GM21825 (cell line): Measurements from ENCODE around the gene TOP1.

Source experiments
- ATAC-seq: cut with Tn5 transposase; IDR thresholded peaks from one replicate; pipeline ENCODE4 v1.9.1; 2021; ENCODE audit warnings: mild to moderate bottlenecking, moderate library complexity; ENCODE audit not compliant: unreplicated experiment

TOP1 gene

GRCh38 chr20:41054847-41055230 is 26.2 kb downstream of the TOP1 start:
- ATAC-seq: no peak

DNA sequence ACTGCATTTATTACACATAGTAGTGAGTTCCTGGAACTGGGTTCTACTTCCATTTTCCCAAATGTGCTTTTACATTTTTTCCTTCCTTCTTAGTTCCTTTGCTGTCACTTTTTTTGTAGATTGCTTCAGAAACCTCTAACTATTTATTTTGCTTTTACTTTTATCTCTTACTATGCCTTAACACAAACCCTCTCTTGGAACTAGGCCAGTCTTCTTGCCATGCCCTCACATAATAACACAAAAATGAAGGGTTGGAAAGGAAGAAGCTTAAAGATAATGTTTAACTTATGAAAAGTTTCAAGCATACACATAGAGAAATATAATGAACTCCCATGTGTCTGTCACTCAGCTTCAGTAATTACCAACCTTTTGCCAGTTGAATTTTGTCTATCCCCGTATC is 27.1 kb downstream of the TOP1 start:
- no peak for ATAC-seq

DNA sequence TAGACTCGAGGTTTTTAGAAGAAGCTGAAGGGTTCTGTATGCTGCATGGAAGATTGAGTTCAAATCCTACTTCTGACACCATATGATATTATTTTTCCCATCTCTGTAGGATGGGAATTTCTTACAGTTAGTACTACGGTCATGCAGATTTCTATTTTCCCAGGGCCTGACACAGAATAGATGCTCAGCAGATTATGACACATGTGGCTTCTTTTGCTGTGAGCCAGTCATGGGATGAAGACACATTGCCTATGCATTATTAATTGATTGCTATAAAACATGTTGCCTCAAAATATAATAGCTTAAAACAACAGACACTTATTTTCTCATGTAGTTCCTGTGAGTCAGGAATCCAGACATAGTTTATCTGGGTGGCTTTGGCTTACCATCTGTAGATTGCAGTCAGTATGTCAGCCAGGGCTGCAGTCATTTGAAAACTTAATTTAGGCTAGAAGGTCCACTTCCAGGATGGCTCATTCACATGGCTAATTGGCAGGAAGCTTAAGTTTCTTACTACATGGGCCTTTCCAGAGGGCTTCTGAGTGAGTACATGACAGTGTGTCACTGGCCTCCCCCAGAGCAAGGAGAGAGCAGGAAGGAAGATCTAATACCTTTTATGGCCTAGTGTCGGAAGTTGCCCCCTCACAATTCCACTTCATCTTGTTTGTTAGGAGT is 29.5 kb downstream of the TOP1 start:
- no peak for ATAC-seq

DNA sequence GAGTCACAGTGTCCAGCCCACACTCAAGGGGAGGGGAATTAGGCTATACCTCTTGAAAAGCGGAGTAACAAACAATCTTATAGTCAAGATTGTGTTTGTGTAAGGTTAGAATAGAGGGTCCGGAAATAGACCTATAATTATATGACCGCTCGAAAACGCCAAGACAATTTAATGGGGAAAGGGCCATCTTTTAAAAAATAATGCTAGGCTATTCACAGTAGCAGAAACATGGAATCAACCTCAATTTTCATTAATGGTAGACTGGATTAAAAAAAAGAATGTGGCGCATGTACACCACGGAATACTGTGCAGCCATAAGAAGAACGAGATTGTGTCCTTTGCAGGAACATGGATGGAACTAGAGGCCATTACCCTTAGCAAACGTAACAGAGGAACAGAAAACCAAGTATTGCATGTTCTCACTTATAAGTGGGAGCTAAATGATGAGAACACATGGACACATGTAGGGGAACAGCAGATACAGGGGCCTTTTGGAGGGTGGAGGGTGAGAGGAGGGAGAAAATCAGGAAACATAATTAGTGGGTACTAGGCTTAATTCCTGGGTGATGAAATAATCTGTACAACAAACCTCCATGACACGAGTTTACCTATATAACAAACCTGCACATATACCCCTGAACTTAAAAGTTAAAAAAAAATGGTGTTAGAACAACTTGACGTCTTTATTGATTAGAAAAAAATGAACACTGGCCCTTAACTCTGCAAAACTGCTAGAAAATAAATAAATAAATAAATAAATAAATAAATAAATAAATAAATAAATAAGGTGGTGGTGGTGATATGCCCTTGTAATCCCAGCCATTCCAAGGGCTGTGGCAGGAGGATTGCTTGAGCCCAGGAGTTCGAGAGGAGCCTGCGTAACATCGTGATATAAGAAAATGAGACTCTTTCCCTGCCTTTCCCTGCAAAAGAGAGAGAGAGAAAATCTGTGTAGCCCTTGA is 30.3 kb downstream of the TOP1 start:
- no peak for ATAC-seq

GRCh38 chr20:41061155-41061554 is 32.5 kb downstream of the TOP1 start:
- ATAC-seq: no peak

DNA sequence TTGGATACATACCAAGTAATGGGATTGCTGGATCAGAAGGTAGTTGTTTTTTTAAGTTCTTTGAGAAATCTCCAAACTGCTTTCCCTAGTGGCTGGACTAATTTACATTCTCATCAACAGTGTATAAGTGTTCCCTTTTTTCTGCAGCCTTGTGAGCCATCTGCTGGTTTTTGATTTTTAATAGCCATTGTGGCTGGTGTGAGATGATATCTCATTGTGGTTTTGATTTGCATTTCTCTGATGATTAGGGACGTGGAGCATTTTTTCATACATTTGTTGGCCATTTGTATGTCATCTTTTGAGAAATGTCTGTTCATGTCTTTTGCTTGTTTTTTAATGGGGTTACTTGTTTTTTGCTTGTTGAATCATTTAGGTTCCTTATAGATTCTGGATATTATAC is 34.8 kb downstream of the TOP1 start:
- no peak for ATAC-seq

DNA sequence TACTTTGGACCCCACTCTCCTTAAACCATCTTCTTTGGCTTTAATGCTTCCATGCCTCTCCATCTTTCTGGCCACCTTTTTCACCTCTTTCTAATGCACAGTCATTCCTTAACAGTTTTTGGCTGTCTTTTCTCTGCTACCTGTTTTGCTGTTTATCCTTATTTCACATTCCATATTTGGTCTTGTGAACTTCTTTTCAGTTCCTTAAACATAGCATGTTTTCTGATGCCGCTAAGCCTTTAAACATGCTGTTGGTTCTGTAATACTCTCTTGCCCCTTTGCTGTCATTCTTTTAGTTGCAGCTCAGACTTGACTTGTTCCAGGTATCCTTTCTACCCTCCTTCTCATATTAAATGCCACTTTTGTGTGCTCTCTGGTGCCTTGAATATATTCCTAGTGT is 35.8 kb downstream of the TOP1 start:
- peak; percentile 71 for ATAC-seq

- ATAC-seq: no peak
Measured at GRCh38 chr20:41065716-41066115, 37.1 kb downstream of the TOP1 start.

- no peak for ATAC-seq
Measured at GRCh38 chr20:41068806-41069205, 40.2 kb downstream of the TOP1 start.

DNA sequence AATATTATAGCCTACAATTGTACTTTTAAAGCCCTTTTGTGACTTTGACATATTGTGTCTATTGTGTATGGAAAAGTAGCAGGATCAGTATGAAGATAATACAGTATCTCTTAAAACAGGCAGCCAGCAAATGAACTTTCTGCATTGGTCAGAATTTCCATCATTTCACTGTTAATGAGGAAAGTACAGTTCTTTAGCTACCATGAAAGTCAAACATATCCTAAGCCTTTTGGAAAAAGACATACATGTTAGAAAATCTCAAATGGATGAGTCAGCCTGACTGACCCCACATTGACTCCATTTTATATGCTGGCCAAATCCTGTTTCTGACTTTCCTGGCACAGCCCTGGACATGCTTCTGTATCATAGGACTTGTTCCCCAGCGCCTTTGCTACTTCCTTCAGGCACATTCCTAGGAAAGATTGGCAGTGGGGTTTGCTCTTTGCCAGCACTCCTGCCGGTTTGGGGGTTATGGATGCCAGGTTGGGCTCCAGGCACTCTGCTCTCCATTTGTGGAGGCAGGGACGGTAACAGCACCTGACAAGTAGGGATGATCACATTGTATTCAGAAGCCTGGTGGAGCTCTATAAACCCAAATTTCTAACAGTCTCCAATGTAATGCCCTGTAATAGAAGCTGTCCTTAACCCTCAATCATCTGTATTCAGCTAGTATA is 43.7 kb downstream of the TOP1 start:
- no peak for ATAC-seq

DNA sequence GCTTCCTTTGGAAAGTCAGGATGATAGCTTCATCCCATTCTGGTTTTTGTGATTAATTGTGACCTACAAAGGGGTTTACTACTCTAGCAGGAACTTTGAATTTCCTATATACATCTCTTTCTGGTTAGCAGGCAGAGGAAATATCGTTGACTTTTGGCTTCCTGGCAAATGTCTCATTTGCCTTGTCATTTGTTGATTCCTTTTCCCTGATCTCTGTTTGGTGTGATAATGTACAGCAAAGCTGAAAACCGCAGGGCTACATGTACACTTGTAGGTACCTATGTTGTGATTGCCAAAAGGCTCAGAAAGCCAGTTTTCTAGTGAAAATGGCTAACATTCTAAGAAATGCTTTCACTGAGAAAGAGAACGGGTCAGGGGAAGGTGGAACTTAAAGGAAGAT is 44.3 kb downstream of the TOP1 start:
- ATAC-seq: no peak

DNA sequence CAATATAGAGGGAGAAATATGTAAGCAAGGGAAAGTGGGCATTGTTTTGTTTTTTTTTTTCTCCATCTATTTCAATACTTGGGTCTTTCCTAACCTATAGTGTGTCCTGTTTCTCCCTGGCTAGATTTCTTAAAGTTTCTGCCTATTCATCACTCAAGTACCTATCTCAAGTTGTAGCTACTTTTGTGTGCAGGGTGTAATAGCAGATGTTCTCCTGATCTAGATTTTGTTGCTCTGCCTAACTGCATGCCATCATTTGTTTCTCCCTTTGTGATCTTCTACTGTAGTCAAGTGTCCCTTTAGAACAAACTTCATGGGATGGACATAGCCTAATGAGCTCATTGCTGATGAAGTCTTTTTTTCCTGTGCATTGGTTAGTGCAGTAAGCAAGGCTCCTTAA is 45.8 kb downstream of the TOP1 start:
- ATAC-seq: no peak

GRCh38 chr20:41076776-41077175 is 48.2 kb downstream of the TOP1 start:
- ATAC-seq: no peak

GRCh38 chr20:41078329-41078728 is 49.7 kb downstream of the TOP1 start:
- no peak for ATAC-seq

GRCh38 chr20:41079066-41079465 is 50.4 kb downstream of the TOP1 start:
- ATAC-seq: no peak

GRCh38 chr20:41080866-41081265 is 52.2 kb downstream of the TOP1 start:
- ATAC-seq: no peak

DNA sequence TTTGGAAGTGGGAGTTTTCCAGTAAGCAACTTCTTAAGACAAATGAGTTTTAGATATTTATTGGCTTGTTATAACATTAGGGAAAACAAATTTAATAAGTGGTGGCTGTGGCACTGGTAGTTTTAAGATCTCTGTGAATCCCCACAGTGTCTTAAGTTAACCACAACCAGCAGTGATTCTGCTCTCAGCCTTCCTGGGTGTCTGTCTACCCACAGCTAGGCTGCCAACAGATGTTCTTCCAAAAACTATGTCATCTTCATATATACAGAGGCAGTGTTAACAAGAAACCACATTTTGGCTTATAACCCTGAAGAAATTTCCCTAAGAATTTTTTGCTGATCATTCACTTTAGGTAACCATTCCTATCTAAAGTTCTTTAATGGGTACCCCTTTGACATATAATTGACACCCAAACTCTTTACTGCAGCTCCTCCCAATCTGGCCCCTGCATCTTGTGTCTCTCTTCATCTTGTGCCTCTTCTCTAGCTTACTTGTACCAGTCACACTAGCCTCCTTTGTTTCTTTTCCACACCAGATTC is 52.7 kb downstream of the TOP1 start:
- no peak for ATAC-seq

- no peak for ATAC-seq
Measured at GRCh38 chr20:41082306-41082705, 53.7 kb downstream of the TOP1 start.

GRCh38 chr20:41085606-41086005 is 57.0 kb downstream of the TOP1 start:
- ATAC-seq: no peak

DNA sequence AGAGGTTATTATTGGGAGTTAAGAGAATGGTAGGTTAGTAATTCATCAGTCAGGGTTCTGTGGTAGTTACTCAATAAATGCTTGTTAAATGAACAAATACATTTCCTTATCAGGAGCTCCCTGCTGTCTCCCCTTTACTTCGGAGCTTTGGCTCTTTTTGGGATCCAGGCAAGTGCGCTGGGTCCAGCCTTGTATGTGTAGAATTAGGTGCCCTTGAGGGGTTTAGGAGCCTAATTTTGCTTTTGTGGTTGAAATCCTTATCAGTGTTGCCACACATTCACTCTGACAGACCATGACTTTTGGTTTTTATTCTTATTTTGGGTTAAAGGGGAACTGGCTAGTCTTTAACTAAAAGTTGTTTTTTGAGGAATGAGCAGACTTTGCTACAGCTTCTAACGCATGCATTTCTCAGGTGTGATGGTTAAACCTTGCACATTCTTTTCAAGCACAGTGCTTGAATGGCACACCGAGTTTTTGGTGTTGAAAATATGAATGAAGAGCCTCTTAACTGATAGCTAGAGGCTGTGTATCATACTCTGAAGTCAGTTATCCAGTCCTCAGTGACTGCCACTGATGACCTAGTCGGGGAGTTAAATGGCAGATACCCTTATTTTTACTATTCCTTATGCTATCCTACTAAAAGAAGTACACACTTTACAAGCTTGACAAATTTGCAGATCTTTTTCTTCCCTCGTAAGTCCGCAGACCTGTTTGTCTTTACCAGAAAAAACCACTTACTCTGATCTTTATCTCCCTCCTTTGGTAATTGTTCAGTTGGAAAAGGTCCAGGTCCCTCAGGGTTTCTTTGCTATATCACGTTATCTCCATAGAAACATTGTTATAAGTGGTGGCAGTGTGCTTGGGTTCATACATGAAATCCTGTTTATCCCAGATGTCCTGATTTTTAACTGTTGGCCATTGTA is 58.0 kb downstream of the TOP1 start:
- ATAC-seq: no peak
